Measurements from ENCODE around the gene MAPK10.

MAPK10 gene

DNA sequence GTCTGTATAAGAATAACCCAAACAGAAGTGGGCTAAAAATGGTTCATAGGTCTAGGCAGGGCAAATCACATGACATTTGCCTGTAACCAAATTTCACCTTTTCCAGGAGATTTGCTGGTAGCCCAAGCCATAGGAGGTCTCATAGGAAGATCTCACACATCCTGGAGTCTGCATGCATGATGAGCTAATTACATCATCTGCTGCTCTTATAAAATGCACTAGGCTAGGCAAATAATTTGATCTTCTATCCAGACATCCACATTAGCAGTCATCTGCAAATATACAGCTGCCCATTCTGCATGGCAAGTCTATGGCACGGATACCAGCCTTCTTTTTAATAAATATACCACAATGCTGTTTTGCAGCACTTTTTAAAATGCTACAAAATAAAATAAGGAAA is 87.2 kb downstream of the MAPK10 start:
- DNase-seq = no peak

DNA sequence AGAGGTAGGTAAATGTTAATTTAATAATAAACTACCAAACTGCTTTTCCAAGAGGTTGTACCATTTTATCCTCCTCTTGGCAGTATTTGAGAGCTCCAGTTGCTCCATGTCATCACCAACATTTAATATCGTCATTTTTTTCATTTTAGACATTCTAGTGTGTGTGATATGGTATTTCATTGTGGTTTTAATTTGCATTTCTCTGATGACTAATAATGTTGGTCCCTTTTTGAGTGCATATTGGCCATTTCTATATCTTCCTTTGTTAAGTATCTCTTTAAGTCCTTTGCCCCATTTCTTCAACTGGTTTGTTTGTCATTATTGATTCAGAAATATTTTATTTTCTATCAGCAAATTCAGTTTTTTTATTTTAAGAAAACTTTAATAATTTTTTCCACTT is 88.8 kb downstream of the MAPK10 start:
- DNase-seq = no peak

DNA sequence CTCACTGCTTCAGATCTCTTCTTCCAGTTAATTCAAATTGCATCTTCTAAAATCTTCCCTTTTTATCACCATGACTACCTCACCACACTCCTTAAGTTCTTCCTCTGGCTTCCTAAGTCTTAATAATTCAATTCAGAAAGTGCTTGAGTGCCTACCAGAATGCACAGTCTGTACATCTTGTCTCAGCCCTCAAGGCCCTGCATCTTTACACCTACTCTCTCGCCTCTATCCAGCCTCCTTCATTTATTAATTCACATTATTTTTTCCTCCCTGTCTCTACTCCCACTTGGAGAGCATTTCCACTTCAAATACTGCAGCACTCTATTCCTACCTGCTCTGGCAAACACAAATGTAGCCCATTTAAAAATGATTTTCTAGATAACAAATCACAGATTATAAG is 90.5 kb downstream of the MAPK10 start:
- DNase-seq = no peak

DNA sequence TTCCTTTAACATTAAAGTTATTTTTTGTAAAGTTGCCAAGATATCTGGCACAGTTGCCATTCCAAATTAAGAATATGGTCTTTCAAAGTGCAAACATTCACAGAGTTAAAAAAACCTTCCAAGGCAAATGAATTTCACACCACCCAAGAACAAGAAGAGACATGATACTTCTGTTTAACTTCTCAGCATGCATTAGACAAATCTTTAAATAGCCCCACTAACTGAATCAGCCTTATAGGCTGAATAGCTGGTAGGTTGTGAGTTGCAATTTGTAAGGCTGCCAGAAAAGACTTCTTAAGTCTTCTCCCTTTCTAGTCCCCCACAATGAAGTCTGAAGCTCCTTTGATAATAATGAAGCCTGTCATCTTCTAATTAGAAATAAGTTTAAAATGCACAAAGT is 95.6 kb downstream of the MAPK10 start:
- DNase-seq = no peak

DNA sequence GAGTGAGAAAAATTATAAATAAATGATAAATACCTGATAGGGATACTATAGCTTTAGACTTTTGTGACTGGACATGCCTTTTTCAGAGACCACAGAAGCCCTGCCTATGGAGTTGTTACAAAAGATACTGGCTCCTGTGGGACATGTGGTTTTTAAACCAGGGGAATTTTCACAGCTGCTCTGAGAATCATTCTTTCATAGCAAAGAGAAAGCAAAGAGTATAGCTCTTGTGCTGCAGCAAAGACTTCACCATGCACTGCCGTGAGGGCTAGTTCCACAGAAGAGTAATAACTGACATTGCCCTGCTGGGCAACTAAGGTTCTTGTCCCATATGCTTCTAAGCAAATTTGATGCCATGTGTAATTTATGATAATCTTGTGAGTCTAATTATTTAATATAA is 98.2 kb downstream of the MAPK10 start:
- no peak for DNase-seq

DNA sequence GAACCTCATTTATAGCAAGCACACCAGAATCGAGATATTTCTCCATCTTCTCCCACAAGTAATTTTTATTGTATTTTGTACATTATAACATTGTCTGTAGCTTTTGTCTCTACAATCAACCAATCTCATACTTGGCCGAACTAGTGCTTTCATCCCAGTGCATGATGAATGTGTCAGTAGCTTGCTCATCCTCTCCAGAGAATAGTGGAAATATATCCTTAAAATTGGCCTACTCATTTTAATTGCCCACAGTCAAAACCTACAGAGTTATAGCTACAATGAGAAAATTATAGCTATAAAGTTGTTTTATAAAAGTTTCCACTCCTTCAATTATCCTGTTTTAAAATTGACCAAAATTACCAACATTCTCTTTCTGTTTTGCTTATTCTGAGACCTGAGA is 103.8 kb downstream of the MAPK10 start:
- DNase-seq = no peak

DNA sequence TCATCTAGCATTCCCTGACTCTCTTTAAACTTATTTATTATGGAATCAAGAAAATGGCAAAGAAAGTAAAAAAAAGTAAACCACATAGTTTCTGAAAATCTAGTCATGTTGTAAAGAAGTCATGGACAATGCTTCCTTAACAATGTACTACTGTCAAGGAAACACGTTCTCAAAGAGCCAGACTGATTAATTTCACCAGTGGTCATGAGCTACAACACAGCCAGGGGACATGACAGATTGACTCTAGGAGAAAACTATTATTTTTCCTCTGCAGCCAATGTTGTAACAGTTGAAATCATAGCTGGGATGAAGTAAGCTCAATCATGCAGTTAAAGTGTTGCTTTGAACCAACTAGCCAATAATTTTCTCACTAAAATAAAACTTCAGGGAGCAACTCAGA is 109.2 kb downstream of the MAPK10 start:
- no peak for DNase-seq

DNA sequence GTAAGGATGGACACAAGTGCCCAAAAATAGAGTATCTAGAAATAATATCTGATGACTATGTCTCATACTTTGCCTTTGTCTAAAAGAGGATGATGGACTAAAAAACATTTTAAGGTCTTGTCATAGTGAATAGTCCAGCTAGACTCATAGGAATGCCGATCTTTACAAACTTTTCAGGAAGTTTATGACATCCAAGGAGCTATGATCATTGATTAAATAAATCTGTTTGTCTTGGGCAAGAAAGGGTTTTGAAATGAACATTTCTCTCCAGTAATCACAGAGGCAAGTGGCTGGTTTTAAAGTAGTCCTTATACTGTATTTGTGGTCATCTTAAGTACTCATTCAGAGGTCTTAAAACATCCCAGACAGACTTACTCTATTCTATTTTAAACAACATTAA is 109.8 kb downstream of the MAPK10 start:
- no peak for DNase-seq

DNA sequence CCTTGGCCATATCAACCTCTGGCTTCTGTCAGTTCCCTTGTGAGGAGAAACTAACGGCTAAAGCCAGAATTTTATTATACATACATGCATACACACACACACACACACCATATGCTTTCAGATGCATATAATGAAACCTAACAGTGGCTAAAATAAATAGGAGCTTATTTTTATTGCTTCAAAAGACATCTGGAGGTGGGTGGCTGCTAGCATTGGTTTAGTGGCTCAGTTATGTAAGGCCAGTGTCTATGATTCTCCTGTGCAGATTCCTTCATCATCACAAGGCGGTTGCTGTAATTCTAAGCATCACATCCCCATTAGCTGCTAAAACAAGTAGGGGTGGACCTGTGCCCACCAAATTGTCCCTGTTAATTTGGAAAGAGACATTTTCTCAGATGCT is 110.8 kb downstream of the MAPK10 start:
- no peak for DNase-seq

DNA sequence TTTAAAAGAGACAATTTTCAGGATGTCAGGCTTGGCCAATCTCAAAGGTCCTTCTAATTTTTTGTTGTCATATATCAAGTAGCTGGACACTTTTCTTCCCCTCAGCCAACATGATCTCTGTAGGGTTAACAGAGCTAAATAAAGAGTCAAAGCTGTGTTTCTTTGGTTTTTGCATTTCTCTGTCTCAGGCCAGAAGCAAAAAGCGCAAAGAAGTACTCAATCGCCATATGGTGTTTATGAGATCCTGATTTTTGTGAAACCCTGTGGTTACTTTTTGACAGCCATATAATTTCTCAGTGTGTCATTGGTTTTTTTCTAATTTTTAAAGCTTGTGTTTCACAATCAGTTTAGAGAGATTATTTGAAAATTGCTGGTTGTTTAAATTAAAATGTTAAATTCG is 111.9 kb downstream of the MAPK10 start:
- no peak for DNase-seq

DNA sequence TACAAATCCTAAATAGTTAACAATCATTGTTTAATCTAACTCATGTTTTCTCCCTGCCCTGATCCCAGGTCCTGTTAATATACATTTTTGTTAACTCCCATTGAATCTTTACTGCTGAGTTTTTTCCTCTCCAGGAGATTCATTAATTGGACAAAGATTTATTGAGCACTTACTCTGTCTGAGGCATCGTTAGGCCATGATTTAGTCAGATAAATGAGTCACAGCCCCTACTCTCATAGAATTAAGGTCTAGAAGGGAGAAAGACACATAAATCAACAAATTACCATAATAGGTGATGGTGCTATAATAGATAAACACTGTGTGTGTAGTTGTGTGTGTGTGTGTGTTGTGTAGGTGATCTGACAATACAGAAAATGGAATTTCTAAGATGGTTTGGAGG is 112.5 kb downstream of the MAPK10 start:
- DNase-seq = no peak

DNA sequence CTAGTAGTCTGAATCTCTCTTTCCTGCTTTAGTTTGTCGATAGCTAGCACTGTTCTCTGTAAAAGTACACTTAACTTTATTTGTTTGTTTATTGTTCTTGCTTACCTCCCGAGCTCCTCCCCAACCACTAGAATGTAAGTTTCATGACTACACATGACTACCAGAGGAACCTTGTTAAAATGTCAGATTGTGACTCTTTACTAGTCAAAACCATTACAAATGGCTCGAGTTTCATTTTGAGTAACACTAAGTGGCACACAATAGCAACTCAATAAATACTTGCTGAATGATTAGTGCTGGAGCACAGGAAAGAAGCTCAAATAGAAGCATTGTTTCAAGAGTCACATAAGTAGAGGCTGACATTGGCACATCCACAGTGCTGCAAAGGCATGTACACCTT is 116.1 kb downstream of the MAPK10 start:
- DNase-seq = no peak

DNA sequence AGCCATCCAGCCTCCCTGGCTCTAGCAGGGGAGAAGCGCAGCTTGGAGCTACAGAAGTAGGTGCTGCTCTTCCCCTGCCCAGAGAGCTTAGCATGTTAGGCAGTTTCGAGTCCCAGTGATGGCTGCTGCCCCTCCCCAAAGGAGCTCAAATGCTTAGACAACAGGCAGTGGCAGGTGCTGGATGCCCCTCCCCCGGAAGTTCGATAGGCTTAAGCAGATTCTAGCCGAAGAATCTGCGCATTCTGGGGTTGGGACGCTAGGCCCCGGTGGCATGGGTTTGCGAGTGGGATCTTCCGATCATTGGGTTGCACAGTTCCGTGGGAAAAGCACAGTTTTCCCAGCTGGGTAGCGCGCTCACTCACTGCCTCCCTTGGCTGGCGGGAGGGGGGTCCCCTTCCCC is 117.2 kb downstream of the MAPK10 start:
- DNase-seq = no peak

DNA sequence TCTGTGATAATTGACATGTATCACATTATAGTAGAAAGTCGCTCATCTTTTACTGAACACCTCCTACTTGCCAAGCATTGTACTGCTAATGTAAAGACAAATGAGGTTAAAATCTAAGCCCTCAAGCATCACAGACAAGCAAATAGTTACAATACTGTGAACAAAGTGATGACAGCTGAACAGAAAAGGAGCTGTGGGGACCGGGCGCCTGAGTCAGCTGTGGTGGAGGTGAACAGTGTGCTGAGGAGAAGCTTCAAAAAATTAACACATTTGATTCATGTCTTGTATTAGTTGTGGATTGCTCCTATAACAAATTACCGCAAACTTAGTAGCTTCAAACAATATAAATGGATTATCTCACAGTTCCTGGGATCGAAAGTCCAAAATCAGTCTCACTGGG is 124.3 kb downstream of the MAPK10 start:
- DNase-seq = no peak

DNA sequence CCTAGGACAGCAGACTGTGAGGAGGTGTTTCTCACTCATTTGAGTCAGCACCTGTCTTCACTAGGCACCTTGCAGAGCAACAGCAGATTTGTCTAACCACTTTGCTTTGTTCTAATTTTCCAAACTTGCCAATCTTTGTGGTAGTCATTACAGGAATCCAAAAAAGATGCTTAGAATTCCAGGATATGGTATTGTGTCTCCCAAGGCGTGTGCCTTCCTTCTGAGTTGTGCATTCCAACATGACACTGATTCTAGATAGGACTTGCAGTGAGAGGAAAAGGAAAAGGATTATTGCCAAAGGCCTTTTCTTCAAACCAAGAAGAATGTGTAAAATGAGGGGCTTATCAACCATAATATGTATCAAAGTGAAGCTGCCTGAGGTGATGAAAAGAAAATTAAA is 126.2 kb downstream of the MAPK10 start:
- DNase-seq = no peak

DNA sequence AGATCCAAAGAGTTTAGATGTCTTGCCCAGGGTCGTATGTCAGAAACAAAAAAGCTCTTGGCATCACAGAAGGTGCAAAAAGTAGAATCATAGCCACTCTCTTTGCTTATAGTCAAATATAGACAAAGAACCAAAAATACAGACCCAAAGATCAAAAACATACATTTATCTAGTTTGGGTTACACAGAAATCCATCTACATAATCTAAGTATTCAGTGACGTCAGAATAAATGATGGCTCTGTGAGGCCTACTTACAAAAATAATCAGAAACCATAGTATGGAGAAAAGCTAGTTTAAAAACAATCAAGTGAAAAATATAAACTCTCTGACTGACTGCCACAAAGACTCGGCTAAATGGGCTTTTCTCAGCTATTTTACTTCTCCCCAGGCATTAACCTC is 126.8 kb downstream of the MAPK10 start:
- DNase-seq = no peak

DNA sequence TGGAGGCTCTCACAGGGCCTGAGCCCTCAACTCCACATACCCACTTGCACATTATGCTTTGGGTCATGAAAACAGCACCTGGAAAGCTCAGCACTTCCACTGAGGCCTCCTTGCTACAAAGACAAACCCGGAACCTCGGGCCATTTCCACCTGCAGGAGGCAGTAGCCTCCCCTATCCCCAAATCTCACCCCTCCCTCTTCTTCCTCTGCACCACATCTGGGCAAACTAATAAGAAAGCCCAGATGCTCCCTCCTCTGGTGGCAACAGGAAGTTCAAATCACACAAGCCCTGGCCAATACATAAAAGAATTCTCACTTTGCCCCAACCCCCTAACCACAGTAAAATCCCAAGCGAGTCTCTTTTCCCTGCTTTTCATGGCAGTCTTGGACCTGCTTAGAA is 136.4 kb downstream of the MAPK10 start:
- peak in 1 of 5 donors; percentile 1 for DNase-seq

DNA sequence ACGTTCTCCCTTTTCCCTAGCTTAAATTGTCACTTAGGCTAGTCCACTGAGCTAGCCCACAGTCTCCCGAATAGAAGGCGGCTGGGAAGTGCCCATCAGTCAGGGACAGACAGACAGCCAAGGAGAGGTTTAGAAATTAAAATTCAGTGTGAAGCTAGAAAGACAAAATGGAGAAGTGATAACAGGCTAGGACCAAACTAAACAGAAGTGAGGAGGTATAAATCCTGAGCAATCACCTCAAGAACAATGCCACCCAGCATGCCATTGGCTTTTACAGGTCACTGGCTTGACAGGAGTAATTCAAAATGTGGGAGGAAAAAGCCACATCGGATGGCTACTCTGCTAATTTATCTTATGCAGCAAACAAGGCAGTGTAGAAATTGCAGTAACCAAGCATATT is 138.9 kb downstream of the MAPK10 start:
- no peak for DNase-seq

DNA sequence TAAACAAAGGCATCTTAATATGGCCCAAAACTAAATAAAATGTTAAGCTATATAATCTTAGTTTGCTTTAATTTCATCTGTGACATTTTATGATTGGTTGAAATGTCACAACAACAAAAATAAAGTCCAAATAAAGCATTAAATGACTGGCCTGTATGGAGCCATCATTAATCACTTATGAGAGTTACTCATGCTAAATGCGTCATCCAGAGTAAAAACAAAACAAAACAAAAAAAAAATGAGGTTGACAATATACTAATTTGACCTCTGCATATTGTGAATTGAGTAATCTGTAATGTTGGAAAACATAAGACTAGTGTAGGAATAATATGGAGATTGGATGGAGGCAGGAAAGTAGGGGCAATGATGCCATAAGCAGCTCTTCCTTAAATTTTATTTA is 139.7 kb downstream of the MAPK10 start:
- no peak for DNase-seq

DNA sequence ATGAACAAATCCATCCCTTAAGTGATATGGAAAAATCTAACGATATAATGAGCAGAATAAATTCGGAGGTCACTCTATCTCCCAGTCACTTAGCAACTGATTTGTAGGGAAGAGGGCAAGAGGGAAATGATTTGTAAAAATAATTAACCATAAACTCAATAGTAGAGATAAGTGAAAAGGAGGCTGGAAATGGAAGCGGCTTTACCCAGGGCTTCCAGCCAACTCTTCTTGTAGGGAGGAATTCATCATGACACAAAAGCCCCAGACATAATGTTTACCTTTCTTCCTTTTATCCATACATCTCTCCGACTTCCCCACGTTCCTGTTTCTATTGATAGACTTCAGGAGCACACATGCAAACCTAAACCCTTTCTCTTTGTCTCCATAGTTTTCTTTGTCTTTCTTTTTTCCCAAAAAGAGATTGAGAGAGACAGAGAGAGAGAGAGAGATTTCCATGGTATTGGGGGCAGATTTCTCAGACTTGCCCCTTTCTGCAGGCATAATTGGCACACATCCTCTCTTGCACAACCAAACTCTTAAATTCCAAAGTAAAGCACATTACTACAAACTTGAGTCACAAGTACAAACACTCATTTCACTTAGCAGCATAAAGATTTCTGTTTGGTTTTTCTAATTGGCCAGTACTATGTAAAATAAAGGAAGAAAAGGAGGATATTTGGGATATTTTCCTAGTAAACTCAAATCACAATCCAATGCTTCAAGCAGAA is 140.9 kb downstream of the MAPK10 start:
- no peak for DNase-seq

DNA sequence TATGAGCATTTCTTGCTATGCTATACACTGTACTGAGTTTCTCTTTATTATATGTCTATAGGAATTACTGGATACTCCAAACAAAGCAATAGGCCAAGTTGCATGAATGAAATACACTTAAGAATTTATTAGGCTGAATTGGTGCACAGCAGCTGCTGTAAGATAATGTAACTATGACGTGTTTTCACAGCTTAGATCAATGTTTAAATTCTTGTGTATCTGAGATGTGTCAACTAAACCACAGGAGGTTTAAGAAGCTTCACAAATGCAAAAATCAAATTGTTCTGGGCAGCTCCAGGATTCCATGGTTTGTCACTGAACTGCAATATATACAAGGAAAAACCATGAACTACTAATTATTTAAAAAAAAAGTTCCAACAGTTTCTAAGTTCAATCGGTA is 156.7 kb downstream of the MAPK10 start:
- DNase-seq = no peak

DNA sequence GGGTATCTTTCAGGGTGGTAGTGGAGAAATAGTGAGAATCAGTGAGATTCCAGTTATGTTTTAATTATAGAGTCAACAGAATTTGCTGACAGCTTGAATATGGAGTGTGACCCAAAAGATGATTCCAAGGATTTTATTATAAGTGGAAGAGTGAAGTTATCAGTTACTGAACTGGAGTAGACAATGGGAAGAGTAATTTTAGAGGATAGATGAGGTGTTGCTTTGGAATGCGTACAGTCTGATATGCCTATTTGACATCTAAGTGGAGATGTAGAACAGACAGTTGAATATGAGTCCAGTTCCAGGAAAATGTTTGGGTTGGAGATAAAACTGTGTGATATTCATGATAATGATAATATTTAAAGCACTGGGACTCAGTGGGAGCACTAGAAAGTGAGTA is 174.2 kb downstream of the MAPK10 start:
- no peak for DNase-seq

DNA sequence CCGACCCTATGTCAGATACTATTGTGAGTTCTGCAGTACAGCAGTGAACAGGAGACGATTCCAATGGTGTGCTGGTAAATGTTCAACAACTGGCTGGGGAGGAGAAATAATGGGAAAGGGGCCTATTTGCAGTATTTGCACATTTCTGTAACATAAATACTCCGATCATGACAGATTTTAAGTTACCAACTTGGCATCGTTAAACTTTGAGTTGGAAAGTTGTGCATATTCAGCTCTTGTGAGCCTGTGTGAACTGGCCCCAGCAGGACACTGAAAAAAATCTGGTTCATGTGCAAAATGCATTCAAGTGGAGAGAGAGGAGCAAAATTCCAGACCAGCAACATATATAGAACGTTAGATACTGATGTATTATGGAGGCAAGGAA is 175.0 kb downstream of the MAPK10 start:
- DNase-seq = no peak

DNA sequence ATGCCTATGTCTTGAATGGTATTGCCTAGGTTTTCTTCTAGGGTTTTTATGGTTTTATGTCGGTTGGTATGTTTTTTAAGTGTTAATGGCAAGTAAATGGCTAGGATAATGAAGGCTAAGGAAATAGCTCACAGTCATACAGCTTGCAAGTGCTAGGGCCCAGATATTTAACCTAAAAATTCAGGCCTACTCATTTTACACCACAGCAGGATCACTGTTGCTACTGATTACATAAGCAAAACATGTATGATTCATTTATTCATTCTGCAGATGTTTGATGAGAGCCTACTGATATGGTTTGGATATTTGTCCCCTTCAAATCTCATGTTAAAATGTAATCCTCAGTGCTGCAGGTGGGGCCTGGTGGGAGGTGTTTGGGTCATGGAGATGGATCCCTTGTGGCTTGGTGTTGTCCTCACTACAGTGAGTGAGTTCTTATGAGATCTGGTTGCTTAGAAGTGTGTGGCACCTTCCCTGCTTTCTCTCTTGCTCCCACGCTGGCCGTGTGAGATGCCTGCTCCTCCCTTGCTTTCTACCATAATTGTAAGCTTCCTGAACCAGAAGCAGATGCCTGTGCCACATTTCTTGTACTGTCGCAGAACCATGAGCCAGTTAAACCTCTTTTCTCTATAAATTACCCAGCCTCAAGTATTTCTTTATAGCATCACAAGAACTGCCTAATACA is 175.5 kb downstream of the MAPK10 start:
- no peak for DNase-seq

DNA sequence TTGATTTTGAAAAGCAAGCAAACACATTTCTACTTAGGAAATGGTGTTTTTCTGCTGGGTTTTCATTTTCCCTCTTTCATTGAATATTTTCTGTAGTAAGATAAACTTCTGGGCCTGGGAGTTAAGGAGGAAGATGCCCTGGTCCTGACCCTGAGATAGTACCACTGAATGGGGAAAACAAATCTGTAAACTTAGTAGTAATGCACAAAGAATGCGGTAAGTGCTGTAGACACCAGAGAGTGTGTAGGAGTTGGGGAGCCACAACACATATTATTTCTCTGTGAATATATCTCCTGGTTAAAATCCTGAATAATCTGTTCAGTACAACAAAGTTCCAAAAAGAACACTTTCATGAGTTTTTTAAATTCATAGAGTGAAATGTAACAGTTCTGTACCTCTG is 178.3 kb downstream of the MAPK10 start:
- DNase-seq = no peak
